Activated T-cell treated with anti-CD3 and anti-CD28 coated beads, Interleukin-2, amount 50 U/mL, for 48 hours (primary cell): ENCODE results near the gene MEP1B.
"Not testable (repeated sequence)": the region's sequence is repeated elsewhere in the genome, so short reads cannot be mapped to it uniquely, and the experiment has no call there.

Source experiments
- DNase-seq, 2 experiments: peaks; one replicate each; pipeline ENCODE4 v3.0.0-alpha.2; 2020

MEP1B gene

GRCh38 chr18:32189790-32190189, at the start of gene MEP1B:
Gene MEP1B (plus strand): TSS chr18:32190039. CDS start chr18:32190071, 32 bp downstream.
- no peak for DNase-seq

DNA sequence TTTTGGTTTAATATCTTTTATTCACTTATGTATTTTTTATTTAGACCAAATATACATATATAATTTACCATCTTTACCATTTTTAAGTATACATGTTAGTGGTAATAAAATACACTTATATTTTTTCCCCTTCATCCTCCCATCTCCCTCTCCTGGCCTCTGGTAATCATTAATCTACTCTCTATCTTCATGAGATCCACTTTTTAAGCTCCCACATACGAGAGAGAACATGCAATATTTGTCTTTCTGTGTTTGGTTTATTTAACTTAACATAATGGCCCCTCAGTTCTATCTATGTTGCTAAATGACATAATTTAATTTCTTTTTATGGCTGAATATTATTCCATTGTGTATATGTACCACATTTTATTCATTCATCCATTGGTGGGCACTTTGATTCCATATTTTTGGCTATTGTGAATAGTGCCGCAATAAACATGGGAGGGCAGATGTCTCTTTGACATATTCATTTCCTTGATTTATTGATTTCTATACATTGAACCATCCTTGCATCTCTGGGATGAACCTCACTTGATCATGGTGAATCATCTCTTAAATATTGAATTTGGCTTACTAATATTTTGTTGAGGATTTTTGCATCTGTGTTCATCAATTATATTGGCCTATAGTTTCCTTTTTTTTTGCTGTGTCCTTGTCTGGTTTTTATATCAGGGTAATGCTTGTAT, 41.5 kb upstream of the MEP1B start:
- DNase-seq, result no peak

DNA sequence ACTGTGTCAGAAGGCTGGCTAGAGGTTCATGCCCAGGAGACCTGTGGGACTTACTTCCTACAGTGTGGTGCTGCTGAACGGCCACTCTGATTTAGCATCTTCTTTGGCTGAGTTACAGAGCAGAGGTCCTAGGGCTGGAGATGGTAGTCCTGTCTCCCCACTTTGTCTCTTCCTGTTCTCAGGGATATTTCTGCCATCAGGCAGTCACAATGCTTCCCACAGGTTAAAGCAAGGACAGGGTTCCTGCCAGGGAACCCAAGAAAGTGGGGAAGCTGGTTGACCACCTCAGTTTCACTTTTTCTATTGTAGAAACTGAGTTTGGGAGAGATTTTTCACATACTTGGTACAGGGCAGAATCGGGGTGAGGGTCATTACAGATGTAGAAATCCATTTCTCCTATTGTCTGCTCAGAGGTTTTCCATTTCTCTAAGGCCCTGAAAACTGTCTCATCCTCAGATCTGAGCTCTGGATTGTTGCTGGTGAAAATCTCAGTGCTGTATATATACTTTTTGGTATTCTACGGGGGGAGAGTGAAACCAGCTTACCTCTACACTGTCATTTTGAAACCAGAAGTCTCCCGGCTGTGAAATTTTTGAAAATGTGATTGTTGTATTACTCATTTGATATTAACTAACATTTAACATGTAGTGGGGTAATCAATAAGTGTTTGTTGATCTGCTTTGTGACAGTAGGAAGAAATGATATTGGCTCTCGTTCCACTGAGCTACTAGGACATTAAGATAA, 37.0 kb upstream of the MEP1B start:
- no peak for DNase-seq

DNA sequence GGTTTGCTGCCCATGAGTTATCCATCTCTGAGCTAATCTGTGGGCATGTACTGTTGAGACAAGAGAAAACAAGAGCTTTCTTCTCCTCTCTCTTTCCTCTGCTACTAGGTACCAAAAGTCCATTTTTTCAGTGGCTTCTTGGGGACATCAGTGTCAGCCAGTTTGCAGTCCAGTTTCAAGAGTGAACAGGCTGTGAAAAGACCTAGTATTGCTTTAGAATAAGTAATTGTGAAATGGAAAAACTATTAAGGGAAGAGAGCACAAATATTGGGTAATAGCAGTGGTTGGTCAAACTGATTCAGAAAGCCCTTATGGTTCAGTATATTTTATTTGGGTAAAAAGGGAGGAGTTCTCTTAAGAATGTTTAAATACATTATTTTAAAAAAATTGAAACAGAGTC, 33.0 kb upstream of the MEP1B start:
- no peak for DNase-seq

- no peak for DNase-seq
Measured at GRCh38 chr18:32157580-32157979, 32.3 kb upstream of the MEP1B start.

GRCh38 chr18:32158108-32158624, 31.7 kb upstream of the MEP1B start:
- DNase-seq, result peak; percentile 74 to 77

GRCh38 chr18:32158631-32159030, 31.2 kb upstream of the MEP1B start:
- not testable (repeated sequence) for DNase-seq

GRCh38 chr18:32160547-32160946, 29.3 kb upstream of the MEP1B start:
- DNase-seq, result no peak

GRCh38 chr18:32167980-32168730, 21.7 kb upstream of the MEP1B start:
- no peak for DNase-seq

- DNase-seq, result no peak
Measured at GRCh38 chr18:32173654-32174053, 16.2 kb upstream of the MEP1B start.

- DNase-seq, result no peak
Measured at GRCh38 chr18:32174719-32175118, 15.1 kb upstream of the MEP1B start.

GRCh38 chr18:32175265-32175664, 14.6 kb upstream of the MEP1B start:
- no peak for DNase-seq

- not testable (repeated sequence) for DNase-seq
Measured at GRCh38 chr18:32176745-32177144, 13.1 kb upstream of the MEP1B start.

DNA sequence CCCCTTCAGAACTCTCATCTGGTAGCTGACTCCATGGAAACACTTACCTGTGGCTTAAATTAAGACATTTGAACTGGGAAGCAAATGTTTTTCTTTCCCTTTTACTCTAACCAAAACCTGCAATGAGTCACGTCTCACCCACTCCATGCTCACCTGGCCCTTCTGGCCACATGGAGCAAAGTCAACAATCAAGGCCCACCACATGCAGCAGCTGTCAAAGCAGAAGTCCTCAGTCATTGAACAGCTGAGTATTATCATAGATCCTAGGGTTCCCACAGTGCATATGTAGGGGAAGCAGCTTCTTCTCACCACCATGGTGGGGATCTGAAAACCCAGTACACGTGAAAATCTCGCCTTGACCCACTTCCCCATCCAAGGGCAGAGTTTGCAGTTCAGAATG, 12.3 kb upstream of the MEP1B start:
- DNase-seq, result no peak

DNA sequence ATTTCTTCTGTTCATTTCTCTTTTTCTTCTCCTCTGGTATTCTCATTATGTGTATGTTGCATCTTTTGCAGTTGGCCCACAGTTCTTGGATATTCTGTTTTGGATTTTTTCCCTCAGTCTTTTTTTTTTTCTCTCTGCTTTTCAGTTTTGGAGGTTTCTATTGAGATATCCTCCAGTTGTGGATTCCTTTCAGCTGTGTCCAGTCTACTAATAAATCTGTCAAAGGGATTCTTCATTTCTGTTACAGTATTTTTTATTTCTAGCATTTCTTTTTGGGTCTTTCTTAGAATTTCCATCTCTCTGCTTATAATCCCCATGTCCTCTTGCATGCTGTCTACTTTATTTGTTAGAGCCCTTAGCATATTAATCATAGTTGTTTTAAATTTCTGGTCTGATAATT, 6.3 kb upstream of the MEP1B start:
- no peak for DNase-seq

DNA sequence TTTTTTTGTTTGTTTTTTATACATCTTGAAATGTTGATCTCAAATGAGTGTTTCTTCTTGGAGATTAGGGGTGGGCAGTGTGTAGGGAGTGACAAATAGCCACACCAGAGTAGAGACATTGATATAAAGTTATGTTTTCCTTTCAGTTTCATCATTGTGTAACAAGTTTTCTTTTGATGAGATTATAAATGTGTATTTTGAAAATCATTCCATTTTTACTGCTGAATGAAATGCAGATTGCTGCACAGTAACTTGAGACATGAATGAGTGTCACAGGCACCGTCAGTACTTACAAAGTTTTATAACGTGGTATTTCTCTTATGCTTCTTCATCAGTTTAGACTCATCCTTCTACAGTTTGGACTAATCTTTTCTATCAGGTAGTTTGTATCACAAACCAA, 370 bp downstream of the MEP1B start:
- no peak for DNase-seq

DNA sequence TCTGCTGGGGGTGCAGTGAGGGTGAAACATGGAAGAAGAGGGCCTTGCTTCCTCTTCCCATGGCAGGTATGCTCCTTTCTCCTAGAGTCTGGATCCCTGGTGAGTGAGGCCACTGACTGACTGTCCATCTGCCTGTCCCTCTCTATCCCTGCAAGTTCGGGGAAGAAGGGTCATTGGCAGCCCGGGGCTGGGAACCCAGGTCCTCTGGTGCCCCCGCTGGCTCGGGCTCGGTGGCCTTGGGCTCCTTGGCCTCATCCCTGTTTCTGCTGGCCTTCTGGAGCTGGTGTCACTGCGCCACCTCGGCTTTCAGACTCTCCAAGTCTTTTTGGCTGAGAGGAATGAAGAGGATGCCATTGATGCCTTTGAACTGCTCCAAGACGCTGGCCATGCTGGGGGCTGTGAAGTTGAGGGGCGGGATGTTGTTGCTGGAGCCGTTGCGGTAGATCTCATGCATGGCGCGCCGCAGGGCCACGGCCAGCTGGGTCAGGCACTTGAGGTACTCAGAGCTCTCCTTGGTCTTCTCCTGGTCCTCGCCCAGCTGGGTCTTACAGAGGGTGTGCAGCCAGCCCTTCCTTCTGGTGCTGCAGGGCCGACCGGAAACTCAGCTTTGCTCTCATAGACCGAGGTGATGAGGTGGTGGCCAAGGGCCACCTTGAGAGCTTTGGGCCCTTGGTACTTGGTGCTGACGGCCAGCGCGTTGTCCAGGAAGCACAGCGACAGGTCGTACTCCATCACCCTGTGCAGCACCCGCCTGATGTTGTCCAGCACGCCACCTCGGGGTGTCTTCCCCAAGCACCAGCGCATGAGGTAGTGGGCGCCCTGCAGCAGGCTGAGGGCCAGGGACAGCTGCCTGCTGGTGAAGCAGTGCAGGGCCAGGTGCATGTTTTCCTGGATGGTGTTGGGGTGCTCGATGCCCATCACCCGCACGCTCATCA, 6.3 kb downstream of the MEP1B start:
- DNase-seq, result no peak

- DNase-seq, result no peak
Measured at GRCh38 chr18:32200766-32201165, 10.9 kb downstream of the MEP1B start.

DNA sequence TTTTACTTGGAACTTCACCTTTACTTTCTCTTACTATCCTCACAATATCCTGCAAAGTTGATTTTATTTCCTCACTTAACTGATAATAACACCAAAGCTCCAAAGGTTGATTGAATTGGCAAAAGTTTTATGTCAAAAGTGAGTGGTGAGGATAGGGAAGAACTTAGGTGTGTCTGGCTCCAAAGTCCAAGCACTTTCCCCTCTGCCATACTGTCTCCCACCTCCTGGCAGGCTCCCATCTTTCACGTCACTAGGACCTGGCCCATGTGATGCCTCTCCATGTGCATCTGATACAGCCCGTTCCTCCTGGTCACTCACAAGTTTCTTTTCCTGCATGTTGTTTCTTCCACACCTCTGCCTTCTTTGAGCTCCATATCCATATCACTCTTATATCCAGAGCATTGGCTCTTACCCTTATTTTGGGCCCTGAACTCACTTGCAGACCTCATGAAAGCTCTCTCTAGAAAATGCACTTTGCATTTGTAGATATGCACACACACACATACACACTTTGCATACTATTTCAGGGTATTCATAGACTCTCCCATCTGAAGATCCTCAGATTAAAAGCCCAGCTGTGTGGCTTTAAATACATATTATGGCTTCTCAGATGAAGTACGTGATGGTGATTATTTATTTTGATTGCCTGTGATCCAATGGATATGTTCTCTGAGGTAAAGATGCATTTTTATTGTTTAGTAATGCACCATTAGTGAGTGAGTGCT, 12.3 kb downstream of the MEP1B start:
- no peak for DNase-seq

DNA sequence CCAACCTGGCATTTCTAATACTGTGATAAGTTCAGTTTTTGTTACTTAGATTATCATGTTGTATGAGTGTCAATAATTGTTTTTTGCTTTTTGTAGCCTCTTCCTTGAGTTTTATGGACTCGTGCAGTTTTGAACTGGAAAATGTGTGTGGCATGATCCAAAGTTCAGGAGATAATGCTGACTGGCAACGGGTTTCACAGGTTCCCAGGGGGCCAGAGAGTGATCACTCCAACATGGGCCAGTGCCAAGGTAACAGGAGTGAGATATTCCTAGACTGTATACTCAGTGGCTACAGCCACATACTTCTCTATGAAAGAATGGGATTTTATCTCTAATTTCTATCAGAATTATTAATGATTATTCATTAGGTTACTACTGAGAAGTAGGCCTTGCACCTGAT, 18.2 kb downstream of the MEP1B start:
- DNase-seq, result no peak

DNA sequence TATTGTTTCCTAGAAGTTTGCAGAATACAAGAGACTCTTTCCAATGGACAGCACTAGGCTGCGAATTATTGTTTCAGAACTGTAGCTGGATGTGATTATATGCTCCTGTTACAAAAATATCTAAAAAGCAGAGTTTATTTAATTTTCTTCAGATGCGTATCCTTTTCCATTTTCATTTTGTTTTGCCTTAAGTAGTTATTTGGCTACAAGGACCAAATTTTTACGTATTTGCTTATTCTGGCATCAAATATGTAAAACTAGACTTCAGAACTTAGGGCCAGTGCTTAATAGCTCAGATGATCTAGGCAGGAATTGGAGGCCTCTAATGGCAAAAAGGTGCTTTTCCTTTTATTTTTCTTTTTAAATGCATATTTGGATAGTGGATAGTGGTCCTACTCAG, 18.7 kb downstream of the MEP1B start:
- no peak for DNase-seq
